Stimulated activated CD8-positive, alpha-beta memory T cell treated with anti-CD3 and anti-CD28 coated beads, Interleukin-4, amount 100 ng/mL, for 4 hours (primary cell): ENCODE measurements around the gene KCNQ1OT1.
"Not testable (repeated sequence)": the region's sequence is repeated elsewhere in the genome, so short reads cannot be mapped to it uniquely, and the experiment has no call there.

Experiments
- DNase-seq, 2 donors: peaks; one replicate each; pipeline ENCODE4 v3.0.0-alpha.2; 2020; ENCODE audit warnings: low read depth in 2 of 2, low spot score in 1 of 2

Gene KCNQ1OT1

DNA sequence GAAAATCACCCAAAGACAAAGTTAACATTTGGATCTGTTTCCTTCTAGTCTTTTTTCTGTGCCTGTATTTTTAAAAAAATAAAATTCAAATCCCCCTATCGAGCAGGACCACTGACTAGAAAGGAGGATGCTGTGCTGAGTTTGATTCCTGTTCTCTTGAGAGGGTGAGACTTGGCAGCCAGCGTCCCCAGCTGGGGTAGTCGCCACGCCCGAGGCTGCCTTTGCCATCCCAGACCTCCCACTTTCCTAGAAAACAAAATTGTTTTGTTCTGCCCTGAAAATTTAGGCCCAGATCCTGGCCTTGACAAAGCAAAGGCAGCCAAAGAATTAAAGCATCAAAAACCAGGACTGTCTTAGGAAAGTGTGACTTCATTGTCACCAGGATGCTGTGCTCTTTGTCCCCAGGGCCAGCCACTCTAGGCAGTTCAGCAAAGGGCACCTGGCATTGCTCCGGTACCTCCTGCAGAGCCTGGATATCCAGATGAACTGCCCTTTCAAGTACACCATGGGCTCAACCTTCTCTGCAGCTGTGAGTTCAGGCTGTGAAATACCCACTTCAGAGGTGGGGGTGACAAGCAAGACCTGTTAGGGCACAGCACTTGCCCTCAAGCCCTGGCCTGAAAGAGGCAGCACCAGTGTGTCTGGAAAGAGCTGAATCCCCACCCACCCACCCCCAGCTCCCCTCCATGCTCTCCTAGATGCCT, 44.6 kb downstream of the KCNQ1OT1 start:
- no peak for DNase-seq

DNA sequence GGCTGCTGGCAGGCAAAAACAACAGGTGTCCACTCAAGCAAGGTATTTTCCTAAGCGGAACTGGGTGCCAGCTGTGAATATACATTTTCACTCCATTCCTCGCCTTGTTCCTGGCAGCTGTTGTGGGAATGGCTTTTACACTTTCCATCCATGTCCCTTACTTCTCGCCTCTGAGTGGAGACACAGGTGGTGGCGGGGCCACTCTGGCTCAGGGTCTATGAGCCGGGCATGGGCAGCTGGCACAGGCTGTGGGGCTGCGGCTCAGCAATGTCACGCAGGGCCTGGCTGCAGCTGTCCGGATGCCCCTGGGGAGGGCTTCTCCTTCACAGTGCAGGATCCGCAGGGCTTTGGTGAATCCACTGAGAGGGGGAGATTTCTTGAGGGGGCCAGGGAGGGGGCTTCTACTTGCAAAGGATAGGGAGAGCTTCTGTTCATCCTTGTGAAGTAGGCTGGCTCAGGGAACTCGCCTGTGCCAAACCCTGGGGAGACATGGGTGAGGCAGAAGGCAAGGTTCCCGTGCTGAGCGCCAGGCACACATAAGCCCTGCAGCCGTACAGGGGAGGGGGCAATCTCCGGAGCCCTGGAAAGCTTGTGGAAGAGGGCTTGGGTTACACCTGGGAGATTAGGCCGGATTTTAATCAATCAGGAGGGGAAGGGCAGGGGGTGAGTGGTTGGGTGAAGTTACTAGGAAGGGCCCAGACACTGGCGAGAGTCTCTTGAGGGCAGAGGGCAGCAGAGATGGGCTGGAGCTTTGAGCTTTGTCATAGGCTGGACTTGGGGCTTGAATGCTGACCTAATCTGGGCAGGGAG, 45.7 kb downstream of the KCNQ1OT1 start:
- DNase-seq: no peak

DNA sequence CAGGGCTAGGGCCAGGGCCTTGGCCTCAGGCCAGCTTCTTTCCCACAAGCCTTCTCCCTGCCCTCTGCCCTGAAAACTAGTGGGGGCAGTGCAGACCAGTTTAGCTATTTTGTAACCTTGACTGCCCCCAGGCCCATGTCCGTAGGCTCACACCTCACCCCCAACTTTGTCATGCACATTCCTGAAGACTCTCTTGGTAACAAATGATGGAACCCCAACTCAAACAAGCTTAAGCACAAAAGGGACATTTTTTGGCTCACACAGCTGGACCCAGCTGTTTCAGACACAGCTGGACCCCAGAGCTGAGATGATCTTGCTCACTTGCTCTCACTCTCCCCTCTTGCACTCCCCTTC, 46.6 kb downstream of the KCNQ1OT1 start:
- no peak for DNase-seq

GRCh38 chr11:2652333-2653197, 47.2 kb downstream of the KCNQ1OT1 start:
- no peak for DNase-seq

GRCh38 chr11:2651826-2652271, 47.9 kb downstream of the KCNQ1OT1 start:
- no peak for DNase-seq

- no peak for DNase-seq
Measured at GRCh38 chr11:2651054-2651617, 48.7 kb downstream of the KCNQ1OT1 start.

DNA sequence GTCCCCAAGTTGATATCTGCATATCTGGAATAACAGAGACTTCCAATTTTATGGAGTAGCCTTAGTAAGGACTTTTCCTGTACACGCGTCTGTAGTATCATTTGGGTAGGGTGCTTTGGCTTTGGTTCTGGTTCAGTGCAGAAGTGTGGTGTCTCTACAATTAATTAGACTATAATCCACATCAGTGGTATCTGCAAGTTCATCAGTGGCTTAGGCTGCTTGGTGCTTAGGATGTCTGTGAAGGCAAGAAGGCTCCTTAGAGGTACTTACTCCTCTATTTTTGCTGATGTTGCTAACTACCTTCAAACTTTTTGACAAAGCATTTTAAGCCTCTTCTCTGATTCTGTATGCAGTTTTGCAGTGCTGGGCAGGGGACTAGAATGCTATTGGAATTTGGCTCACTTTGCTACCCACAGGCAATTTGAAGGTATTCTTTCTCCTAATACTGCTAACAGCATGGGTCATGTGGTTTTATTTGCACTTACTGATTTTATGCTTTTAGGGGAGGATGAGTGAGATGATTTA, 49.4 kb downstream of the KCNQ1OT1 start:
- no peak for DNase-seq

GRCh38 chr11:2649848-2650247, 49.9 kb downstream of the KCNQ1OT1 start:
- DNase-seq: no peak

GRCh38 chr11:2649400-2649799, 50.4 kb downstream of the KCNQ1OT1 start:
- no peak for DNase-seq

DNA sequence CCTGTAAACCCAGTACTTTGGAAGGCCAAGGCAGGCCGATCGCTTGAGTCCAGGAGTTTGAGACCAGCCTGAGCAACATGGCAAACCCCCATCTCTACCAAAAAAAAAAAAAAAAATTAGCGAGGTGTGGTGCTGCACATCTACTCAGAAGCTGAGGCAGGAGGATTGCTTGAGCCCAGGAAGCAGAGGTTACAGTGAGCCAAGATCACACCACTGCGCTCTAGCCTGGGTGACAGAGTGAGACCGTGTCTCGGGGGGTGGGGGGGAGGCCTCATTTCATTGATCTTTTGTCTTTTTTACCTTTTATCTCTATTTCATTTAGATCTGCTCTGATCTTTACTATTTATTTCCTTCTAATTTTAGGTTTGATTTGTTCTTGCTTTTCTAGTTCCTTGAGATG, 51.8 kb downstream of the KCNQ1OT1 start:
- DNase-seq: no peak

DNA sequence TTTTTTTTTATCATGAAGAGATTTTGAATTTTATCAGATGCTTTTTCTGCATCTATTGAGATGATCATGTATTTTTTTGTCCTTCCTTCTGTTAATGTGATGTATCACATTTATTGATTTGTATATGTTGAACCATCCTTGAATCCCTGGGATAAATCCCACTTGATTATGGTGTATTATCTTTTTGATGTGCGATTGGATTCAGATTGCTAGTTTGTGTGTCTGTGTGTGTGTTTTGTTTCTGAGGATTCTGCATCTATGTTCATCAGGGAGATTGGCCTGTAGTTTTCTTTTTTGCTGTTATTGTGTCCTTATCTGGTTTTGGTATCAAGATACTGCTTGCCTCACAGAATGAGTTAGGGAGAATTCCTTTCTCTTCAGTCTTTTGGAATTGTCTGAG, 52.6 kb downstream of the KCNQ1OT1 start:
- DNase-seq: no peak

- DNase-seq: no peak
Measured at GRCh38 chr11:2645779-2646118, 54.0 kb downstream of the KCNQ1OT1 start.

DNA sequence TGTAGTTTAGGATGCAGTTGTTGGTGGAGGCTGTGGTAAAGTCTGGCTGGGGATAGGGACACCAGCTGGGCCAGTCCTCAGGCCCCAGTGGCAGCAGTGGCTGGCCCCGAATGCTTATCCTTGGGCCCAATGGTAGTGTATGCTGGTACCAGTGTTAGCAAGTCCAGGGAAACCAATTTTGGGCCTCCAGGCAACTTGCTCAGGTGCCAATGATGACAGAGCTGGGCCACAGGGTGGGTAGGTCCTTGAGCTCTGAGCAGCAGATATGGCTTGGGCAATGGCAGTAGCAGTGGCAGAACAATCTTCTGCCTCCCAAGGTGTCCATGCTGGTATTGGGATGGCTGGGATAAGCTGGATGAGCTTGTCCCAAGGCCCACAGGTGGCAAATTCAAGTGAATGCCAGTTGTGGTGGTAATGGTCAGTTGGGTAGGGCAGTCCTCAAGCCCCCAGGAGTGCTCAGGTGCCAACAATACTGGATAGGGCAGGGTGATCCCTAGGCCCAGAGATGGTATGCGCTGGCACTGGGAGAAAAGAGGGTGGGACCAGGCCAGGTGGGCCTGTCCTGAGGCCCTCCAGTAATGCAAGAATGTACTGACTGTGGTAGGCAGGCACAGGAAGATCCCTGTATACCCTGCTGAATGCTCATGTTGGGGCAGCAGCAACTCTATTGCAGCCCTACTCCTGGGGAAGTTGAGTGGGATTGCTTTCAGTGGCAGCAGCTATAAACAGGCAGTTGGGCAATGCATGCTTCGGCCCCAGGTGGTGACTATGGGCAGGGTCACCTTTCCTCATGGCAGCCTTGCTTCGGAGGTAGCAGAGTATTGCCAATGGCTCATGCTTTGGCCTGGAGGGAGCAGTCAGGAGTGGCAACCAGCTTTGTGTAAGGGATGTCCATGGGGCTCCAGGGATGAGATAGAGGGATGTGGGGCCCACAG, 54.7 kb downstream of the KCNQ1OT1 start:
- DNase-seq: no peak

- DNase-seq: no peak
Measured at GRCh38 chr11:2643746-2644145, 56.0 kb downstream of the KCNQ1OT1 start.

GRCh38 chr11:2641623-2642022, 58.2 kb downstream of the KCNQ1OT1 start:
- DNase-seq: no peak

DNA sequence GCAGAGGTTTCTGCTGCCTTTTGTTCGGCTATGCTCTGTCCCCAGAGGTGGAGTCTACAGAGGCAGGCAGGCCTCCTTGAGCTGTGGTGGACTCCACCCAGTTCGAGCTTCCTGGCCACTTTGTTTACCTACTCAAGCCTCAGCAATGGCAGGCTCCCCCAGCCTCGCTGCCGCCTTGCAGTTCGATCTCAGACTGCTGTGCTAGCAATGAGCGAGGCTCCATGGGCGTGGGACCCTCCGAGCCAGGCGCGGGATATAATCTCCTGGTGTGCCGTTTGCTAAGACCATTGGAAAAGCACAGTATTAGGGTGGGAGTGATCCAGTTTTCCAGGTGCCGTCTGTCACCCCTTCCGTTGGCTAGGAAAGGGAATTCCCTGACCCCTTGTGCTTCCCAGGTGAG, 60.0 kb downstream of the KCNQ1OT1 start:
- DNase-seq: not testable (repeated sequence)

GRCh38 chr11:2631161-2631560, 68.6 kb downstream of the KCNQ1OT1 start:
- no peak for DNase-seq

DNA sequence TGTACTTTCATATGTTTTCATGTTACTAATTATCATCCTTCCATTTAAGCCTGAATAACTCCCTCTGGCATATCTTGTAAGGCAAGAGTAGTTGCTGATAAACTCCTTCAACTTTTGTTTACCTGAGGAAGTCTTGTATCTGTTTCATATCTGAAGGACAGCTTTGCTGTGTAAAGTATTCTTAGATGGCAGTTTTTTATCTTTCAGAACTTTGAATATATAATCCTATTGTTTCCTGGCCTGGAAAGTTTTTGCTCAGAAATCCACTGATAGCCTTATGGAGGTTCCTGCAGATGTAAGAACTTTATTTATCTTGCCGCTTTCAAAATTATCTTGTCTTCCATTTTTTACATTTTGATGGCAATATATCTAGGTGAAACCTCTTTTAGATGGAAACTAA, 69.1 kb downstream of the KCNQ1OT1 start:
- DNase-seq: no peak

- no peak for DNase-seq
Measured at GRCh38 chr11:2625183-2625582, 74.6 kb downstream of the KCNQ1OT1 start.

- no peak for DNase-seq
Measured at GRCh38 chr11:2621894-2622293, 77.9 kb downstream of the KCNQ1OT1 start.
